NCI-H1694 treated with DMSO at 0.1 percent for 48 hours (cell line): ENCODE measurements around the gene FAM3D.
A peak's percentile ranks its signal among the peaks of the same experiment; 100 is the strongest.

Experiments
- DNase-seq: peaks from one replicate; lab custom pipeline; 2025; lab: John Stamatoyannopoulos, UW

Gene FAM3D

DNA sequence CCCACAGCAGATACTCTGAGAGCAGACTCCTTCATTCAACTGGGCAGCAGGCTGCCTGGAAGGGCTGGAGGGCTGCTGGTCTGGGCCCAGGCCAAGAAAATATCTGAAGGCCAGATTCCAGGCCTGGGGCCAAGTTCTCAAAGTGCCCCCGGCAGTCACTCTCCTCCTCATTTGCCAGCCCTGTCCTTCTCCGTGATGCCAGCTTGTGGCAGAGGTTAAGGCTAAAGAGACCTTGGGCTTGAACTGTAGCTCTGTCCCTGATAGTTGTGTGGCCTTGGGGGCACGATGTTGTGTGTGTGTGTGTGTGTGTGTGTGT lies 39.0 kb downstream of the FAM3D start:
- no peak for DNase-seq

DNA sequence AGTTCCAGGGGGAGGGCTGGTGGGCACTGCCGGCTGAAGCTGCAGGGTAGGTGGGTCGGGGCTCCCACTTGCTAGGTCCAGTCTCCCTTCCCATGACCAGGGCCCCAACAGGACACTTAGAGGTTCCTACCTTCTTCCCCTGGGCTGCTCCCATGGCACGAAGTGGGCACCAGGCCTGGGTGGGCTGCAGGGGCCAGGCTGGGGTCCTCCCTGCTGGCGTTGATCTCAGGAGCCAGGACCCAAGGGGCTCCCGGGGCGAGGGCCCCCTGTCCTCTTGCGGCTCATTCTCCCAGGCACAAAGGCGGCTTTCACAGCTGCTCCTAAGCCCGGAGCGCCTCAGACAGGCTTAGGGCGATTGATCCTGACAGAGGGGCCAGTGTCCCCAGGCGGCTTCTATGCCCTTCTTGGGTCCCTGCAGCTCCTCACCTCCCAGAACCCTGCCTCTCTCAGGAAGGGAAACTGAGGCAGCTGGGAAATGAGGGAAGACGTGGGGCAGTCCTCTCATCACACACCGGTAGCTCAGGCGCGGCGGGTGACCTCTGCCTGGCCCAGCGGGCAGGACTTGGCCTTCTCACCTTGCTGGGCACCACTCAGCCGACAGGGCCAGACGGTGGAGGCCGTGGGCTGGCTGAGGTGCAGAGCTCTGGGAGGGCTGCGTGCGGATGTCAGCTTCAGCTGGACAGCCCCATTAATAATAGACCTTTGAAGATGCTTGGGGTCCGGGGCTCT lies 39.6 kb downstream of the FAM3D start:
- DNase-seq, result no peak

DNA sequence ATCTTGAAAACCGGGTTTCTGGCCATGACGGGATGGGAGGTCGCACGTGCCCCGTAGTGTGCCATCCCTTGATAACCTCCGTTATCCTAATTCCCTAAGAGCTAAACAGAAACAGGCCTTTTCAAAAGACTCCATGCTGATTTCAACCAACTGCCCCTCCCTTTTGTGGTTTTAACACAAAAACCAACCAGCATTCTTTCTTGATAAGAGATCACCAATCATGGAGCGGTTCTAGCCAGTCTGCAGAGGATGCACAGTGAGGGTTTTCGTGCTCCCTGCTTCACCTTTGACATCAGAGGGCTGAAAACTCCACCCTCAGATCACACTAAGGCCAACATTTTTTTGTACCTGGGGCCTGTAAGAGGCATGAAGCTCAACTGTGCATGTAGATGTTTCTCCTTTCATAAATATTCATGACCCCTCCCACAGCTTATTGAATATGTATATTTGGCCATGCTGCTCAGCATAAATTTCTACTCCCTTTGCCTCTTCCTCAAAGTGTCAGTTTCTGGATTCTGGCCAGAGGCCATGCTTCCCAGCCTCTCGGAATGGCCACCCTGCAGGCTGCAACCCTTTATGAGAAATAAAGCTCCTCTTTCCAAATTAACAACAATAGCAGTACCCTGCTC lies 41.3 kb downstream of the FAM3D start:
- DNase-seq, result no peak

DNA sequence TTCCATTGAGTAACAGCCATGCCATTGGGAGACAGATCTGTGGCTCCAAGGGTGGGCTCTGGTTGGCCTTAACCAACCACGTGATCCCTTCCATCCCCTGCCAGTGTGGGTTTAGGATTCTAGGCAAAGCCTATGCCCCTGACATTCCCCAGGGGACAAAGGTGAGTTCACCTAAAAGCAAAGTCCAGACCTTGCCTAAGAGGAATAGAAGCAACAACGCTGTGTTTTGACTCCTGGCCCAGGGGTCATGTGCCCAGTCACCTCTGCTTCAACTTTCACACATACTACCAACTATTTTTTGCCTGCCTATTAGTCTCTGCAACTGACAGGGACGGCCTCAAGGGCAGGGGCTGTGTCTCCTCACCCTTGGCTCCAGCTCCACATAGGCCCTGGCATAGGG lies 42.0 kb downstream of the FAM3D start:
- DNase-seq, result no peak

DNA sequence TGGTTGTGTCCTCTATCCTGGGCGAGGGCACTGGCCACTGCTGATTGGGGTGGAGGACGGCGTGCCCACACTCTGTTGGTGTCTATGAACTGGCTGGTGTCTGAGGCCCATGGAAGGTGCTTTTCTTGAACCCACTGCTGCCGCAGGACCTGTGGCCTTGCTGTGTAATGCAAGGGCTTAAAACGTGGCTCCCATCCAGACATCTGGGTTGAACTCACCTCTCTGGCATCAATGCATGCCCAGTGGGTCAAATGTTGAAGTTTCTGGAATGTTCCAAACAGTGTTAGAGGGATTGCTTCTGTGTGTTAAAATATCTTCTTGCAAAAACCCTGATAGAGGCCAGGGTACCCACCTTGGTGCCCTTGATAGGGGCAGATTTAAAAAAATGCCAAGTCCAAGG lies 42.6 kb downstream of the FAM3D start:
- no peak for DNase-seq

DNA sequence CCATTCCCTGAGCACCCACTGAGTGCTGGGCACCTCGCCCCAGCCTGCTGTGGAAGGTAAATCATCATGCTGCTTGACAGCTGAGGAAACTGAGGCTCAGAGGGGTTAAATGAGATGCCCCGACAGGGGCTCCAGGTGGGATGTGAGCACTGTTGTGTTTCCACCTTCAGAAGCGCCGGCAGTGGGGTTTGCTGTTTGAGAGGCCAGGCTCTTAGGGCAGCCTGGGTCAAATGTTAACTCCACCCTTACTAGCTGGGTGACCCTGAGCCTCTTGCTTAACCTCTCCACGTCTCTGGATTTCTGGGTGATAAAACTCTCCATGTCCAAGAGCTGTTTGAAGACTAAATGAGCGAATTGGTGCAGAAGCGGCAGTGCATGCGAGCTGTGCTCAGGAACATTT lies 43.1 kb downstream of the FAM3D start:
- DNase-seq, result no peak

DNA sequence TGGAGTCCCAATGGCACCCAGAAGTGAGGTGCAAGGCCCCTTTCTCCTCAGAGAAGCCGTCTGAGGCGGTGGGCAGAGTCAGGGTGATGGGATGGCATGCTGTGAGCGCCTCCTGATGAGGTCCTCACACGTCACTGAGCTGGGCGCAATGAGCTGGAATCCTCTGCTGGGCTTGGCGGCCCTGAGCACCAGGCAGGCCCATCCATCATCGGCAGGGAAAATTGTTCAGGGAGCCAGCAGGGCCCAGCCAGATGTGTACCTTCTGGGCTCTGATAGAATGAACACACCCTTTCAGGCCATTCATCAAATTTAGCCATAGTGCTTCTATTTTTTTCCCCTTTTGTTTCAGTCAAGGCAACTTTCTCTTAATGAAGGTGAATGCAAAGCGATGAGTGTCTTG lies 43.7 kb downstream of the FAM3D start:
- no peak for DNase-seq

DNA sequence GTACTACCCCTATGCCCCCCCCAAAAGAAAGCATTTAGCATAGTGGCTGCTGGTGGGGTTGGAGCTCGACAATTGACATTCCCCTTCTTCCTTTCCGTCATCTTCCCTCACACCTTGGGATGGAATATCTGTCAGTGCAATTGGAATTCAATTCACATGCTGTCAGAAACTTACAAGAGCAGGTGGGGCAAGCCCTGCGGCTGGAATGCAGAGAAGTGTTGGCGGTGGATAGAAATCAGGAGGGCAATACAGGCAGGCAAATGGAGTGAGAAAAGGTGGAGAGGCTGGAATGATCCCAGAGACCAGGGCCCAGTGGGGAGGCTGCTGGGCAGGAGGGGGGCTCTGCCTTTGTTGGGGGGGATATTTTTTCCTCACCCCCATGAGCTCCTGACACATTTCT lies 44.1 kb downstream of the FAM3D start:
- DNase-seq, result no peak

DNA sequence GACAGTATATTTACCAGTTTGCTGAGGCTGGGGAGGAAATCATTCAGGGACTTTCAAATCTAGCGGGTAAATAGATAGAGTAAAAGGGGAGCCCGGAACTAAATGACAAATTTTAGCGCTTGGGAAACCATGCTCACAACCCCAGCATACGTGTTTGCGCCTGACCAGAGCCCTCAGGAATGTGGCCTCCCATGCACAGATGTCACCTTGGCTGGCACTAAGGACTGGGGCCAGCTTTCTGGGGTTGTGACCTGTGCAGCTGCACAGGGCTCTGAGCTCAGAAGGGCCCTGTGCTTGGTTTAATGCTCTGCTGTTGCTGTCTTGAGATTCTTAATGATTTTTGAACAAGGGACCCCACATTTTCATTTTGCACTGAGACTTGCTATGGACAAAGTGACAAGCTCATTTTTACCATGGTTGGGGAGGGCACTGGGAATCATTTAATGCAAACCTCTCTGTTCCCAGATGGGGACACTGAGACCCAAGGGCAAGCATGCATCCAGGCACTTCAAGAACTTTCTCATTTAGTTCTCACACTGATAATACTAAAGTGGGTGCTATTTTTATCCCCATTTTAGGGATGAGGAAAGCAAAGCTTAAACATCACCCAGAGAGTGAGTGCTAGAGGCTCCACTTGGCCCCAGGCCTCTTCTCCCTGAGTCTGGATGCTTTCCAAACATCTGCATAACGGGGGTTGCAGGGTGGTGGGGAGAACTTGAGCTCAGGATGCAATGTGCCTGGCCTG lies 45.3 kb downstream of the FAM3D start:
- no peak for DNase-seq

DNA sequence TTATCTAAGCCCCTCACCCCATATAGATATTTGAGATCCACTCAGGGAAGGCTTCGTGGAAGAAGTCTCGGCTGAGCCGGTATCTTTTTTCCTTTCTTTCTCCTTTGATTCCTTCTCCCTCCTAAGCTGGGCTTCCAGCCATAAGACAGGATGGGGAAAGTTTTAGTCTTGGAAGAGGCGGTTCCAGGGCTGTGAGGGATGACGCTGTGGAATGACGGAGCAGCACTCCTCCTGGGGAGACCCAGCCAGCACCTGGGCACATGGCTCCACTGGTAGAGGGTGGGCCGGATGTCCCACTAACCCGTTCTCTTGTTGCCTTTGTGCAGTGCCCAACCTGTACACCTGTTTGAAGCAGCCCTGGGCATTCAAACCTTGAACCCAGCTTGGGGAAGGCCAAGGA lies 46.2 kb downstream of the FAM3D start:
- no peak for DNase-seq

DNA sequence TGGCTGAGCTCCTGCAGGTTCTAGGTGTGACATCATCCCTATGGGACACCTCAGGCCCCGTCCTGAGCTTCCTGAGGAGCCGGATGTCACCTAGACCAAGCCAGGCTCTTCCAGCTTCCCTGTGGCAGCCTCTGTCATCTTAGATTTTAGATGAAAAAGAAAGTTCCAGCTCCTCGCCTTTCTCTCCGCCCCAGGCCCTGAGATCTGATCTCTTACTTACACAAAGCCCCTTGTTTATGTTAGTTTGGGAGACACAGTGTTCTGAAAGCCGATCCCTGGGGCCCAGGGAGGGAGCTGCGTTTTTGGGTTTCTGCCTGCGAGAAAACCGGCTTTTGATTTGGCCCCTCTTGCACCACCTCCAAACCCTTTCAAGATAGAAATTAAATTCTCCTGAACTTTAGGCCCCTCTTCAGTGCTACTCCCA lies 49.2 kb downstream of the FAM3D start:
- DNase-seq, result no peak

DNA sequence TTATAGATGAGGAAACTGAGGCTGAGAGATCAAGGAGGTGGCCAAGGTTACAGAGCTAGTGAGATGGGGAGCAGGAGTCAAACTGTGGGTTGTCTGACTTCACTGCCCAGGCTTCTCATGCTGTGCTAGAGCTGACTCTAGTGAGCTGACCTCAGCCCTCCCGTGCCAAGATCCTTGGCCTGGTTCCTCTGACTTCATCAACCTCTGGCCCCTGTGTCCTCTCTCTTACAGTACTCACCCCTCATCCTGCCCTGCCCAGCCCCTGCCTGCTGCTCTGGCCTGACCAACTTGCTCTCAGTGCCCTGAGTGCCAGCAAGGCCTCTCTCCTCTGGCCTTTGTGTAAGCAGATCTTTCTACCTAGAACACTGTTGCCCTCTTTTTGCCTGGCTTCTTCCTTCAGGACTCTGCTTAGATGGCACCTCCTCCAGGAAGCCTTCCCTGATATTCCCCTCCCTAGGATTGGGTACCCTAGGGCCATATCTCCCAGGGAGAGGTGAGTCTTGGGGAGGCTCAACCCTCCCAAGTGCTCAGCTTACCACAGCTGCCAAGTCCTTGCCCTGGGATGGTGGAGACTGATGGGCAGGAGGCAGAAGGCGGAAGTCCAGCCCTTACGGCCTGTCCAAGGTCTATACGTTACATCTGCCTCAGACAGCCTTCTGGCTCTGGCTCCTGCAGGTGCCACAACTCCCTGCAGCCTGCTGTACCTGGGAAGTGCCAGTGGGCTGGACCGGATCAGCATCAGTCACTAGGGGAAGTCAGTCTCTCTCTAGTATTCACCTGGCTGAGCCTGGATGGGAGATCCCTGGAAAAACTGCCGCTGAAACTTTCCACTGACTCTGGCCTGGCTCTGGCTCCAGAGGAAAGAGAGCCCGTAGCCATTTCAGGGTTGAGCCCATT lies 53.1 kb downstream of the FAM3D start:
- DNase-seq, result no peak

DNA sequence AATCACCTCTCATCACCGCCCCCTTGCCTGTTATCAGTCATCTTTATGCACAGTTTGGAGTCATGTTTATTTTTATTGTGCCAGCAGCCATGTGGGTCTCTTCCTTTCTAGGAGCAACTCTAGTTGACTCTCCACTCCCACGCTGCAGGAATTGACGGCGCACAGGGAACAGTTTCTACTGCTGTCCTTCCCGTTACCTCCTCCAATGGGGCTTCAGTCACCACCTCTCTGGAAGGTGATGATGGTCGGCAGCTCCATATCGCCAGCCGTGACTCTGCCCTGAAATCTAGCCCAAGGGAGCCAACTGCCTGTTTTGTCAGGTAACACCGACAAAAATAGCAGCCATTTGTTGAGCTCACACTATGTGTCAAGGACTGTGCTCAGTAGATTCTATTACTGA lies 53.7 kb downstream of the FAM3D start:
- no peak for DNase-seq

DNA sequence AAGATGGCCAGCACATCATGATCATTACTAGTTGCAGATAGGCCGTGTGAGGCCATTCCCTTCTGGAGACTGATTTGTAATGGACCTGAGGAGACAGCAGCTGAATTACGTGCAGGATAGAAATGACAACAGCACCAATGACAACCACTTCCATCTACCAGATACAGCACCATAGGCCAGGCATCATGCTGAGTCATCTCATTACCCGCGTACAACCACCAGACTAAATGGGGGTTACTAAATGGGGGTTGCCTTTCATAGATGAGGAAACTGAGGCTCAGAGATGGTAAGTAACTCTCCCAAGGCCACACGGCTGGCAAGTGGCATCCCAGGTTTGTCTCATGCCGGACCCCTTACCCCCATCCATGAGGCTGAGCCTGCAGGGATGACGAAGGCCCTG lies 56.6 kb downstream of the FAM3D start:
- no peak for DNase-seq

DNA sequence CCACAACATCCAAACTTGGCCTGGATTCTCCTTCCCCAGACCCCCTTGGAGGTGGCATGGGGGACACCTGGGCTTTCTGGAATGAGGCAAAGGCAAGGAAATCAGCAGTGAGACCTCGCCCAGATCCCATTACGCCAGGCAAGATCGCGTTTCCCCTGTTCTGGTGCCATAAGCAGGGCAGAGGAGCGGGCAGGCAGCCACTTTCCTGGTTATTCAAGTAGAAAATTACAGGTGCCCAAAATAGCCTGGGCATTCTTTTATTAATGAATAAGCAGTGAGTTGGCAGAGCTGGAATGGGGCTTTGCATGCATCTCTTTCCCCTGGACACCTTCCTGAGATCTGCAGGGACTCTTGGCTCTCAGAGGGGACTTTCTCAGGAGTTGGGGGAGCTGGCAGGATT lies 57.9 kb downstream of the FAM3D start:
- DNase-seq, result peak; percentile 18

DNA sequence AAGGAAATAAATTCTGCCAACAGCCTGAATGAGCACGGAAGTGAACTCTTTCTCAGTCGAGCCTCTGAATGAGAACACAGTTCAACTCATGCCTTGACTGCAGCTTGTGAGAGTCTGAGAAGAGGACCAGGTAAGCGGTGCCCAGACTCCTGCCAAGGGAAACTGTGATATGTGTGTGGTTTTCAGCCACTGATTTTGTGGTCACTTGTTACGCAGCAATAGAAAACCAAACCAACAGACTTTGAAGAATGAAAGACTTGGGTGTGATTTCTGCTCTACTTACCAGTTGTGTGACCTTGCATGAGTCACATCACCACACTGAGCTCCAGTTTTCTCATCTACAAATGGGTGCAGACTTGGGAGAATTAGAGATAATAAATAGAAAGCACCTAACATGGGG lies 58.8 kb downstream of the FAM3D start:
- no peak for DNase-seq

DNA sequence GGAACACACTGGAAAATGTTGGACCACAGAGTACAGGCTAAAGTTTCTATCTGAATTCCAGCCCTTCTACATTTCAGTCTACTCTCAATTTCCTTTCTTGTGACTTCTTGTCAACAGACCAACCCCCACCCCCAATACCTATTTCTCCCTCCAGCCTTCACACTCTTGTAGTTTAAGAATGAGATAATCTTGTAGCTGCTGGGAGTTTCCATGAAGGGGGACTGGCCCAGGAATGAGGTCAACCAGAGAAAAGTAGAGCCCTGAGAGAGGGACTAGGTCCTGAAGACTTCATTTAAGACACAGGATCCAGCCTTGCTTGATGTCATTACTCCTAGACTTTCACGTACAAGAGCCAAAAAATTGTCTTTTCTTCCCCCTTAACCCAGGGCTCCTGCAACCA lies 59.9 kb downstream of the FAM3D start:
- DNase-seq, result no peak

DNA sequence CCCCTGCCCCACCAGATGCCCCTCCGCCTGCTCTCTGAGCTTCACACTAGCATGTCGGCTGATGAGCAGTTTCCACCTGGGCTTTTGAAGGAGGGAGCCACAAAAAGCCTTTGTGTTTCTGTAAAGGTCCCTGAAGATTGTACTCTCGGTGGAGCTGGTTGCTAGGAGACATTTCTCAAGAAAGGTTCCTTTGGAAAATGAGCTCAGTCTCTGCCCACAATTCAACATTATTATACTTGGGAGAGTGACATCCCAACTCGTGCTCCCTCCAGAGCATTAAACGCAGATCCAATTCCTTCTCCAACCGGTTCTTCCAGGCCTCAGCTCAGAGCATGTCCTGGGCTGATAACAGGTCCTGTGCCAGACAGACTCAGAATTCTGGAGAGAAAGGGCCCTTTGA lies 62.5 kb downstream of the FAM3D start:
- DNase-seq, result no peak

DNA sequence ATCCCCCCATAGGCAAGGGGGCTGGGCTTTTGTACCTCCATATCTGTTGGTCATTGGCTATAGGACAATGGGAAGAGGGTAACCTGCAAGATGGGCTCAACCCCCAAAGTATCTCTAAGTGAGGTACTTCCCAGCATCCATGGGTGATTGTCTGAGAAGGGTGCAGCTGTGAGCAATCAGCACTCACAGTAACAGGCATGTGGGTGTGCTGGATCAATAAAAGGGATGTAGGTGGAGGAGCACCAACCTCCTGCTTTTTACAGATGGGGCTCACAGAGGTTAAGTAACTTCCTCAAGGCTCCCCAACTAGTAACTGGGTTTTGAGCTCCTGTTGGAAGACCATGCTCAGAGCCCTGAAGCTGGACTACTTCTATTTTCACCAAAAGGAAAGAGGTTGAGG lies 63.0 kb downstream of the FAM3D start:
- no peak for DNase-seq

DNA sequence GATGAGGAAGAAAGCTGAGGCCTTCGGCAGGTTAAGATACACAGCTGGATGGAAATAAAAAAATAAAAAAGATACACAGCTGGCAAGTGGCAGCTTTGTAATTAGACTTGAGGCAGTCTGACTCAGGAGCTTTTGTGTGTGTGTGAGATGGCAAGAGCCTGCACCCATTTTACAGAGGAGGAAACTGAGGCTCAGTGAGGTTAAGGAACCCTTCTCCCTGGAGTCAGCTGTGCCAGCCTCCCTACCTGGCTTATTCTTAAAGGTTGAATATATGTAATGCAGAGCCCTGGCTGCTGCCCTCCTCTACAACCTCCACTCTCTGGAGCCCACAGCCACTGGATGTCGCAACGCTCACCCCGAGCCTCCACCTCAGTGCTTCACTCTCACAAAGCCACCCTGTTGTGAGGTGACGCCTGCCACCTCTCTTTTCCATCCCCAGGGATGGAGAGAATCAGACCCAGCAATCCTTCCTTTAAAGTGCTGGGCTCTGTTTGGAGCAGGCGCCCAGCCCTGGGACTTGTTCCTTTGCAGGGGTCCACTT lies 68.7 kb downstream of the FAM3D start:
- DNase-seq, result no peak

DNA sequence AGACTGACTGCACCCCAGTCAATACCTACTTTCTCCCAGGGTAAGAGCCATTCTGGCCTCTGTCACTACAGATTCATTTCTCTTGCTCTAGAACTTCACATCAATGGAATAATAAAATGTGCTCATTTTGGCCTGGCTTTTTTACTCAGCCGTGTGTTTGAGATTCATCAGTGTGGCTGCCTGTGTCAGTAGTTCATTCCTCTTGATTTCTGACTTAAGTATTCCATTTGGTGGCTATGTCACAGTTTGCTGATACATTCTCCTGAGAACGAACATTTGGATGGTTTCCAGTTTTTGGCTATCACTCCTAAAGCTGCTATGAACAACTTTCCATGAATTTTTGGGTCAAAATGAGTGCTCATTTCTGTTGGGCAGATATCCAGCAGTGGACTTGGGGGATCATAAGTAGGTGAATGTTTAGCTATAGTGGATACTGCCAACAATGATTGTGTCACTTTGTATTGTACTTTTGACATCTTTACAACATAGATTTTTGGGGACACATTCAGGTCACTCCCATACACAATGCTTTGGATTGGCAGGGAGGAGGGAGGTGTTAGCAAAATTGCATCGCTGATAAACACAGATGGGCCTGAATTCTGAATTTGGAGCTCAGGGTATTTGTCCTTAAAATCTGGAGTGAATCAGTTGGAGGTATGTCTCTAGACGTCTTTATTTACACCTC lies 69.6 kb downstream of the FAM3D start:
- DNase-seq, result no peak

DNA sequence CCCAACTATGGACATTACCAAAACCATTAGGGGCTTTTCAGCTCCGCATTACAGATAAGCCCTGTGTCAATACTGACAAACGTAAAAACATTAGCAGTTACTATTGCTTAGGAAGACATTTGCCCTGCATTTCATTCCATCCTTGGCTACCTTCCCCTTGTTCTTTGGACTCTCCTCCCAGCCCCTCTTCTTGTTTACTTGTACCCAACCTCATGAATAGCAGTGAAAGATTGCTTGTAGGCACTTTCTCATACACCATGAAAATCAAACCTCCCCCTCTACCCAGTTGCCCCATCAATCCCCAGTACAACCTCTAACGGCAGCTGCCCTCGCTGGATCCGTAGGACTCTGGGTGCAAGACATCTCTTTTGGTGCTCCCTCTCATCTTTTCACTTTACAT lies 72.5 kb downstream of the FAM3D start:
- no peak for DNase-seq
